Neutrophil (primary cell): ENCODE results near the gene GALNTL6.

Experiments
- H3K27ac ChIP-seq: fragments of 200-600 bp; sonication (generic); 2 replicates; pipeline ENCODE4 v1.5.1; 2016; ENCODE audit warnings: mild to moderate bottlenecking, moderate library complexity
- H3K27me3 ChIP-seq: fragments of 200-600 bp; sonication (generic); 2 replicates; pipeline ENCODE4 v1.6.0; 2016; ENCODE audit warnings: mild to moderate bottlenecking
- H3K36me3 ChIP-seq: fragments of 200-600 bp; sonication (generic); 2 replicates; pipeline ENCODE4 v1.5.1; 2017
- H3K4me1 ChIP-seq, 2 experiments: fragments of 200-600 bp in 1 of 2; sonication (generic) in 1 of 2; 1 replicate in 1 of 2; 2 replicates in 1 of 2; pipeline versions ENCODE4 v1.5.1 to v1.6.1; 2013 to 2016; ENCODE audit warnings: low read depth in 1 of 2, low read length in 1 of 2, mild to moderate bottlenecking in 1 of 2, moderate library complexity in 1 of 2; ENCODE audit not compliant: control insufficient read depth in 1 of 2, insufficient read depth in 1 of 2
- H3K4me3 ChIP-seq, 2 experiments: fragments of 200-600 bp in 1 of 2; sonication (generic) in 1 of 2; 1 replicate in 1 of 2; 2 replicates in 1 of 2; pipeline ENCODE4 v1.5.1; 2013 to 2016; ENCODE audit warnings: low read depth in 1 of 2, low read length in 1 of 2, mild to moderate bottlenecking in 1 of 2, moderate library complexity in 1 of 2
- H3K9me3 ChIP-seq: fragments of 200-600 bp; sonication (generic); 2 replicates; pipeline ENCODE4 v1.5.1; 2016
- CTCF ChIP-seq: fragments of 200-600 bp; sonication (generic); IDR thresholded peaks from 2 replicates; pipeline ENCODE4 v1.5.1; 2016; ENCODE audit warnings: antibody characterized with exemption

Gene GALNTL6

GRCh38 chr4:172945611-172946010 is 1132.4 kb downstream of the GALNTL6 start:
- no peaks in the 10 kb centered on the region for H3K27me3 ChIP-seq
- no peak overlapping the region for H3K4me3 ChIP-seq
- no peaks in the 10 kb centered on the region for H3K36me3 ChIP-seq
- H3K4me1 ChIP-seq = peaks cover 7% of the 10 kb centered on the region in 2 experiments
- TF ChIP-seq CTCF = no peak
- H3K27ac ChIP-seq = no peak overlapping the region
- H3K9me3 ChIP-seq = no peaks in the 10 kb centered on the region

- H3K9me3 ChIP-seq = no peaks in the 10 kb centered on the region
- no peak for TF ChIP-seq CTCF
- H3K27me3 ChIP-seq = no peaks in the 10 kb centered on the region
- no peaks in the 10 kb centered on the region for H3K36me3 ChIP-seq
- peaks cover 7% of the 10 kb centered on the region in 2 experiments for H3K4me1 ChIP-seq
- H3K27ac ChIP-seq = no peak overlapping the region
- no peak overlapping the region for H3K4me3 ChIP-seq
Measured at GRCh38 chr4:172946503-172946902, 1133.3 kb downstream of the GALNTL6 start.

- Histone ChIP-seq H3K36me3 (no peaks in the 10 kb centered on the region), H3K27ac (no peak overlapping the region), H3K4me1 (peaks cover 7% of the 10 kb centered on the region in 2 experiments), H3K27me3 (no peaks in the 10 kb centered on the region), H3K4me3 (no peak overlapping the region), H3K9me3 (no peaks in the 10 kb centered on the region)
- TF ChIP-seq CTCF = no peak
Measured at GRCh38 chr4:172947594-172947993, 1134.4 kb downstream of the GALNTL6 start.

GRCh38 chr4:172950990-172951389 is 1137.8 kb downstream of the GALNTL6 start:
- no peak overlapping the region for H3K4me3 ChIP-seq
- H3K36me3 ChIP-seq = no peaks in the 10 kb centered on the region
- H3K27me3 ChIP-seq = no peaks in the 10 kb centered on the region
- no peak for TF ChIP-seq CTCF
- peaks cover 7% of the 10 kb centered on the region in 2 experiments for H3K4me1 ChIP-seq
- H3K27ac ChIP-seq = no peak overlapping the region
- H3K9me3 ChIP-seq = no peaks in the 10 kb centered on the region

GRCh38 chr4:172951679-172952451 is 1138.7 kb downstream of the GALNTL6 start:
- Histone ChIP-seq H3K4me1 (peaks cover 7% of the 10 kb centered on the region in 2 experiments), H3K36me3 (no peaks in the 10 kb centered on the region), H3K27me3 (no peaks in the 10 kb centered on the region), H3K27ac (no peak overlapping the region), H3K9me3 (no peaks in the 10 kb centered on the region), H3K4me3 (no peak overlapping the region)
- TF ChIP-seq CTCF = no peak
